NK-92 (cell line): ENCODE measurements around the gene ARAP1.

ENCODE experiments used
- DNase-seq: peaks from one replicate; lab custom pipeline; 2025; ENCODE audit not compliant: unreplicated experiment; lab: John Stamatoyannopoulos, UW

ARAP1 gene

DNA sequence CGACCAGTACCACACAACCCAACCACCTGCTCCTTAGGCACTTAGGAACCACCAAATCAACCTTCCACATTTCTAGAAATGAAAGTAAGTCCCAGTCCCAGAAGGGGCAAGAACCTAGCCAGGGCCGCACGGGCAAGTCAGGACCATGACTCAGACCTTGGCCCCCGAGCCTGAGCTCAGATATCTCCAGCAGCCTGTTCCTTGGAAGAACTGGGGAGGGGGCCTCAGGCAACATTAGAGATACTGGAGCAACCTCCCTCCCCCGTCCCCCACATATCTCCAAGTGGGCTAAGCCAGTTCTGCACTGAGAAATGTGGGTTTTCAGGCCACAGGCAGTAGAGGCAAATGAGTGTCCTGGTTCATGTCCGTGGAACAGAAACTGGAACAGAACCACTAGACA lies 7.7 kb downstream of the ARAP1 start:
- DNase-seq, result no peak

DNA sequence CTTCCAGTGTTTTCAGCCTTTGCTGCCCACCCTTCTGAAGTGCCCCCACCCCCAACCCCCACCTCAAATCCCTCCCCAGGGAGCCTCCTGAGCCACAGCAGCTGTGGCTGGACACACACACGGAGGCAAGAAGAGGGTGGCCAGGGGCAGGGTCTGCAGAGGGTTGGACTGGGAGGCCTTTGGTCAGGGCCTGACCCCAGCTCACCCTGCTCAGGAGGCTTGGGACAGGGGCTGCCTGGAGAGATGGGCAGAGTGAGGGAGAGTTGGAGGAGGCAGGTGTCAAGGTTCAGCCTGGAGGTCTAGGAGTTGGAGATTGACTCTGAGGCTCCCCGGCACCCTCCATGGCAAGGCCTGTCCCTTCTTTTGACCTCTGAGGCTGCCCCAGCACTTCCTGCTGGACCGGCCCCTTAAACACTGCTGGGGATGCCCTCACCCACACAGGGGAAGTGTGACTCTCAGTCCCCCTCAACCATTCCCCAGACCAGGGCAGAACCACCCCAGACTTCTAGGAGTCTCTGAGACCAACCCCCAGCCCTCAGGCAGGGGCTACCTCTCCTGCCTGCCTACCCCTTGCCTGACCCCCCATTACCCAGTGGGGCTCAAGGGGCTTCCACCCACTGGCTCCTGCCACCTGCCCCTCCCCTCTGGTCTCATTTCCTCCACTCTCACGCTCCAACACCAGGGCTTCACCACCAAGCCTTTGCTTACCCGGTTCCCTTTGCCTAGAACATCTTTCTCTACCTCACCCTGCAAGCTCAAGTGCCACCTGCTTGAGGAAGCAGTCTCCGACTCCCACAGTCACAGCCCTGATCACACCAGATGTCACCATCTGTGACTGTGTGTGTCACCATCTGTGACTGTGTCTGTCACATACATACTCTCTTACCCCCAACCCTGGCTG lies 8.6 kb downstream of the ARAP1 start:
- DNase-seq, result no peak

DNA sequence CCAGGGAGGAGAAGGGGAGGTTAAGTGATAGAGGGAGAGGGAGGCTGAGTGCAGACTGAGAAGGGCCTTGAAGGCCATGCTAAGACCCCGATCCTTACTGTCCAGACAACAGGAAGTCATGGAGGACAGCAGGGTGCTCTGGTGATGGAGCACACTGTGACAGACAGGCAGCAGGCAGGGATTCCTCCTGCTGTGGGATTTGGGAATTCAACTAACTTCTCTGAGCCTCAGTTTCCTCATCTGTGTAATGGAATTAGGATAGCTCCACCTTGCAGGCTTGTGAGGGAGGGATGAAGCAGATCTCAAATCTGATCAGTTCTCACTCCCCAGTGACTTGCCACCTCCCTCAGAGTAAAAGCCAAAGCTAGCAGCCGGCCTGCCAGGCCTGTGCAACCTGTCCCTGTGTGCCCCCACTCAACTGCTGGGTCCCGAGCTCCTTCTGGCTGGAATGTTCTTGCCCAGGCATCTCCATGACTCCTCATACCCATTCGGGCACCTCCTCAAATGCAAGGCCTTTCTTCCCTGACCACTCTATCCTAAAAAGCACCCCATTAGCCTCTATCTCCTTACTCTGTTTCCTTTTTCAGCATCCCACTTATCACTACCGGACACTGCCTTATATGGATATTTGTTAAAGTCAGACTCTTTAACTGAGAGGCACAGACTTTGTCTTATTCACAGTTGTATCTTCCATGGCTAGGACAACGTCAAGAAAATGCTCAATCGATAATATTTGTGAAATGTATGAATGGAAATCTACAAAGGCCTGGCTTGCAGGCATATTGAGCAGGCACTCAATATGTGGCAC lies 9.5 kb downstream of the ARAP1 start:
- DNase-seq, result no peak

DNA sequence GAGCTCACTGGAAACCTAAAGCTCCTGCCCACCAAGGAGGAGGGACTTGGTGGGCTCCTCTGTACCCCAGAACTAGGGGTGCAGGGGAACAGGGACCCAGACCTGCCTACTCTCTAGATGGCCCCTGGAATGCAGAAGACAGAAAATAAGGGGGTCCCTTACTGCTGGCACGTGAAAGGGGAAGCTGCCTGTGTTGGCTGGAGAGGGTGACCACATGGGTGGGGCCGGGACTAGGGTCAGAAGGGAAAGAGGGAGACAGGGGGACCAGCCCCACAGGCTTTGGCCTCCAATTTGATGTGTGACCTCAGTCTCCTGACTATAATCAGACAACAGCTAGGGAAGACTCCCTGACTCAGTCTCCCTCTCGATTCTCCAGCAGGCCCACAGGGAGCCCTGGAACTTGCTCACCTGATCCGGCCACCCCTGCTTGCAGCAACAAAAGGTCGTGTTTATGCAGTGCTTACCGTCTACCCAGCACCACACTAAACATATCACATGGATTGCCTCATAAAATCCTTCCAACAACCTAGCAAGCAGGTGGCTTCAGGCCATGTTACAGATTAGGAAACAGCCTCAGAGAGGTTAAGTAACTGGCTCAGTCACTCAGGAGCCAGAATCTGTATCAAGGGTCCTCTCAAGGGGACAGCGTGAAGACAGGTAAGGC lies 10.2 kb downstream of the ARAP1 start:
- DNase-seq, result no peak

DNA sequence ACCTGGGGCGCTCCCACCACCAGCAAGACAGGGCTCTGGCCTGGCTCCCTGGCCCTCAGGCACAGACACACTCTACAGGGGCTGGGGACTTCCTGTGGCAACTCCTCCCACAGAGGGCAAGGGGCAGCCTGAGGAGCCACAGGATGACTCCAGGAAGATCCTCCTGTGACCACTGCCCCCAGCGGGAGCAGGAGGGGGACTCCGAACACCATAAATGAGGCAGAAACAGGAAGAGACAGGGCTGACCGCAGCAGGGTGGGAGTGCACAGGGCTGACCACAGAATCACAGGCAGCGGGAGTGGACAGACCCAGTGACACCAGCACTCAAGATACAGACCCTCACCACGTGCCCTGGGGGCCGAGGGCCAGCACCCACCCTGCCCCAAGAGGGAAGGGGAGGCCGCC lies 10.8 kb downstream of the ARAP1 start:
- no peak for DNase-seq

DNA sequence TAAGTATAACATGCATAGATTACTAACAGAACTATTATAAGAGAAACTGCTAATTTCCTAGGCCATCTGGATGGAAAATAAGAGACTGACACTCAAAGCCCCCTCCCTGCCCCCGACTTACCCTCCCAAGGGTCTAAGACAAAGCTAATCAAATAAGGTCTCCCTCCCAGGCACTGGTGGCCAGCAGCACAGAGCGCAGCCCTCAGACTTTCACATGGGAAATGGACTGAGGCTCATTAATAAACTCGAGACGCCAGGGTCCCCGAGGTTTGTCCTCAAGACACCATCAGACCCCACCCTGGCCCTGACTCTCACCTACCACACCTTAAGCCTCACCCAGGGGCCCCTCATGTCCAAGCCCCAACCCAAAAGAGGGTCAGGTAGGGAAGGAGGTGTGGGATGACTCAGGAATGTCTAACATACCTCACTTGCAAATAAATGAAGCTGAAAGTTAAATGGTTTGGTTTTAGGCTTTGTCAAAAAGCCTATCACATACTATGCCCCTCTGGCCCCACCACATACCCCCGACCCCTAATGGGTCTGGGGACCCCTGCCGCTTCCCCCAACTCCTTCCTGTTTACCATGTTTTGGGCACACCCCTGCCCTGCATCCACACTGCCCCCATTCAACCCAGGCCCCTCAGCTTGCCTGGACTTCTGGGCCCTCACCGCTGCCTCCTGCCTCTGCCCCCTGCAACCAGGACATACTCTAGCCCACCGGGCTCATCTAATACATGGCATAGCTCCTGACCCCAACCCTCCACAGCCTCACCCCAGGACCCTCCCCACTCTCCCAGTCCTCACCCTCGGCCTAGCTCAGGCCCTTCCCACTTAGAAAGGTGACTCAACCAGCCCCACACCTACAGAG lies 11.4 kb downstream of the ARAP1 start:
- DNase-seq, result no peak

DNA sequence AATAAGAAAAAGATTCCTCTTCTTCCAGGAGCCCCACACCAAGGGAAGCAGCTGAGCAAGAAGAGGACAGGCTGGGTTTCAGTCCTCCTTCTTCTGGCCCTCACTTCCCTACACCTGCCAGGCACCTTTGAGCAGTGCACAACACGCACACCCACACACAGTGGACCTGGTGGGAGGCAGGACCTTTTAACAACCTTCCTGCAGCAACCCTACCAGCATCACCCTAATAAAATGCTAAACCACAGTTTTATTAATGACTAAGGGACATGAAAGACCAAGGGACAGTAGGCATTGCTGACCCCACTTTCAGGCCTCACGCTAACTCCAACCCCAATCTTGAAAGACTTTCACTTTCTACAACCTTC lies 12.2 kb downstream of the ARAP1 start:
- DNase-seq, result no peak

DNA sequence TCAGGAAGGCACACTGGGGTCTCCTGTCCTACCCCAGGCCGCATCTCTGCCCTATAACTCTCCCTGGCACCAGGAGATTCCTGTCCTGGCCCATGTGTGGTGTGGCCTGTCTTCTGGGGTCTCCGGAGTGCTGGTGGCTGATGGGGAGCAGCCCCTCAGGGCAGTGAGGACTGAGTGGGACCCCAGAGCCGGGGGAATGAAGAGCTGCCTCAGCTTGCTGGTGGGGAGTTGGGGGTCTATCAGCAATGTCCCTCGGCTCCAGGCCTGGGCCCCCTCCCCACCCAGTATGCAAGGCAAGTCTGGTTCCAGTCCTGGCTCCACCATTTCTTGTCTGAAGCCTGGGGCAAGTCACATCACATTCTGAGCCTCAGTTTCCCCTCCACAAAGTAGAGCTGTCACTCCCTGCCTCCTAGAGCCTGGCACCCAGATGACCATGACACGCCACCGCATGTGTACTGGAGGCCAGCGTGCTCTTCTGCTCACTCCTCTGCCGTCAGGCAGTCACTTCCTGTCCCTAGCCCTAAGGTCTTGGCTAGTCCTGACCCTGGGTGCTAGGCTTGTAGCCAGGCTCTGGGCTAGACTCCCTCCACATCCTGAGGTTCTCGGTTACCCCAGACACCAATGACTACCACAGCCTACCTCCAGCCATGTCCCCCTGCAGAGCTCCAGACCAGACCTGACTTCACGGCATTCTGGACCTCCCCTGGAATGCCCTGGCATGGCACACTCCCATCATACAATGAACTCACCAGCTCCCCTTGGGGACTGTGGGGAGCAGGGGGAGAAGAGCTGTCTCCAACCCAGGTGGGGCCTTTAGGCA lies 12.8 kb downstream of the ARAP1 start:
- no peak for DNase-seq

DNA sequence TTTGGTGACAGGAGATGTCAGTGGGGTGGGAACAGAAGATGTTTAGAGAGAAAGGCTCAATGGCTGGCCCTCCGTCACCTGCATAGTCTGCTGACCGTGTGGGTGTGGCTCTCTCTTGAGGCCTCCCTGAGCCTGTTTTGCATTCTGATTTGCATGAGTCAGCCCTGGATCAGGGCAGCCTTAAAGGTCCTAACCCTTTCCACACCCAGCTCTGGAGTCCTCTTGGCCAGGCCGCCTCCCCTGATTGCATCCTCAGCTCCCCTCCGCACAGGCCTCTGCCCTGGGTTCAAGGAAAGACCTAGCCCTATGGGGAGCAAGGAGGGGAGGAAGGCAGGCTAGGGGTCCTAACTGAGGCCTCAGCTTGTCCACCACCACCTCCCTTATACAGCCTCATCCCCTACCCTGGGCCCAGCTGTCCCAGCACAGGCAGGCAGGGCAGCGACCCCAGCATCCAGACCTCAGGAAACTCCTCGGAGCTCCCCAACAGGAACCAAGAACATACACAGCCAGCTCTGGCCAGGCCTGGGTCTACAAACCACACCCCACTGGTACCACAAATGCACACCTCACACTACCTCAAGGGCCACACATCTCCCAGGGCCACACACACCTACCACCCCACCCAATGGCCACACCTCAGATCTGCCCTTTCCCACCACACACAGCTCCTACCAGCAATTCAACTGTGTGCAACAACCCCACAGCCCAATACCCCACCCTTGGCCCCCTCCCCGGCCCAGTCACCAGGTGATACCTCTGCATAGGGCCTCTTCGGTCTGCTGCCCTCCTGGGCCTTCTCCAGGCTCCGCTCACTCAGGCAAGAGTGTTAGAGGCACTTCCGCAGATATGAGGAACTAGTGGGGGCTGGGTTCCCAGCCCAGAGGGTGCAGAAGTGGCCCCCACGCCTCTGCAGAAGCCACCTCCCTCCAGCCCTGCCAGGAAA lies 13.7 kb downstream of the ARAP1 start:
- DNase-seq, result no peak

DNA sequence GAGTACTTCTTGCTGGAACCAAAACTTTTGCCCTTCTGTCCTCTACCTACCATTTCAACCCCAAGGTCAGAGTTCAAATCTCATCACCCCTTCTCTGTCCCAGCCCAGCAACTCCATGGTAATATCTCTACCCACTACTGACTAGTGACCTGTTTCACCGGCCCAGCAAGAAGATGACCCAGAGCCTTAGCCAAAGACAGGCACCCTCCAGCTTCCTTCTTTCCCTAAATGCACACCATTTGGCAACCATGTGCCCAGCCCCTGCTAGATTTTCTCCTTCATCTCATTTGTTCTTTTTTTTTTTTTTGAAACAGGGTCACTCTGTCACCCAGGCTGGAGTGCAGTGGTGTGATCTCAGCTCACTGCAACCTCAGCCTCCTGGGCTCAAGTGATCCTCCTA lies 14.9 kb downstream of the ARAP1 start:
- DNase-seq, result no peak

DNA sequence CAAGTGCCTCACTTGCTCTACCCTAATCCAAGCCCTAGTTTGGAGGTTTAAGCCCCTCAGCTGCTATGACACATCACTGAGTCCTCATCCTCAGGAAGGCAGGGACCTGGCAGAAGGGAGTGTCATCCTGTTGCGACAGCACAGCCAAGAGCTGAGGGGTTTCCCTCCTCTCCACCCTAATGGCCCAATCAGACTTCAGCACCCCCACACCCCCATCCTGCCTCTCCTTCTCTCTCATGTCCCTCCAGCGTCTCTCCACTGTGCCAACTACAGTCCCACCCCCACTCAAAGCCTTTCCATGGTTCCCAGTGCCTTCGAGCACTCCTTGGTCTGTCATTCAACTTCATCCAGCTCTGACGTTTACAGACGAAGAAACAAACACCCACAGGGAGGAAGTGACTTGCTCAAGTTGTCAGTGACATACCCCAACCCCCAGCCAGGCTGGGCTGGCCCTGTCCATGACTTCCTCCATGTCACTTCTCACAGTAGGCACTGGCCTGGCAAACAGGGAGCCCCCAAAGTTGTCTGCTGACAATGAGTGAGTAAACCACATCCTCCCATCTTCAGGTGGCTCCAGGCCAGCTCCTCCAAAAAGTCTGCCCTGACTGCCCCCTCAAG lies 15.6 kb downstream of the ARAP1 start:
- peak; percentile 28 for DNase-seq

DNA sequence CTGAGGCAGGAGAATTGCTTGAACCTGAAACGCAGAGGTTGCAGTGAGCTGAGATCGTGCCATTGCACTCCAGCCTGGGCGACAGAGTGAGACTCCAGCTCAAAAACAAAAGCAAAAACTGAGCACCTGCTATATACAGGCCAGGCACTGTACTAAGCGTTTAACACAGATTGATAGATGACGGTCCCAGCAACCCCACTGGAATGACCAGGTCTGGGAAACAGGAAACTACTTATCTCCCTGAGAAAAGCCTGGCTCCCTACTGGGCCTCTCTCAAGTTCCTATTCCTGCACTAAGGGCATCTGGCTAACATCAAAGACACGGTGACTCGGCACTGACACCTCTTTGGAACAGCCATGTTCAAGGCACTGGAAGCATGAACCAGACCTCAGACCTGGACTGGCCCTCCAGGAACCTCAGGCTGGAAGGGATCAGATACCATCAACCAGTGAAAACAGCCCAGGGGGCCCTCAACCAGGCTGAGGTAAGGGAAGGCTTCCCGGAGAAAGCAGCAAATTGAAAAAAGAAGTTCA lies 16.6 kb downstream of the ARAP1 start:
- DNase-seq, result no peak

DNA sequence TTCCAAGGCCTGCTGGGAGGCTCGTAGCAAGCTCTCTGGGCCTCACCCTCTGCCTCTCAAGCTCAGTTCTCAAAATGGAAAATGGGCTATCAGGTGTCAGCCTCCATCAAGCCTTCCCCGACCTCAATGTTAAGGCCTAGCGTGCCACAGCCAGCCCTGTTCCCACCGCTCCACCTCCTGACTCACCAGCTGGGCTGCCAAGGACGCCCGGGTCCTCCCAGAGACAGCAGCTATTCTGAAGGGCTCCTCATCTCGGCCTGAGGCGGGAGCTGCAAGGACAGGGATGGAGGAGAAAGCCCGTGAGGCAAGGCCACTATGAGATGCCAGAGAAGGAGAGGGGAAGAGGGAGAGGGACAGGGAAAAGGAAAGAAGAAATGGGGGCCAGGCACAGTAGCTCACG lies 19.9 kb downstream of the ARAP1 start:
- no peak for DNase-seq

DNA sequence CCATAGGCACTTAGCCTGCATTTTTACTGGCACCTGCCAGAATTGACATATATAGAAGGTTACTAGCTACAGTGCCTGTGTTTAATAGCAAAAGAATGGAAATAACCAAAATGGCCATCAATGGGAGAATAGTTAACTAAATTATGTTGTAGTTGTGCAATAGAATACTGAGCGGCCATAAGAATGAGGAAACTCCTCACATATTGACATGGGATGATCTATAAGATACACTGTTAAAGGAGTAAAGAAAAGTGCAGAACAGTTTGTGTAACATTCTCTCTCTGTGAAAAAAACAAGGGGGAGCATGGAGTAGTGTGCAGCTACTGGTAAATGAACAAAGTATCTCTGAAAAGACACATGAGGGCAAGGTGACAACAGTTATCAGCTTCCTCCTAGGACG lies 21.5 kb downstream of the ARAP1 start:
- no peak for DNase-seq

DNA sequence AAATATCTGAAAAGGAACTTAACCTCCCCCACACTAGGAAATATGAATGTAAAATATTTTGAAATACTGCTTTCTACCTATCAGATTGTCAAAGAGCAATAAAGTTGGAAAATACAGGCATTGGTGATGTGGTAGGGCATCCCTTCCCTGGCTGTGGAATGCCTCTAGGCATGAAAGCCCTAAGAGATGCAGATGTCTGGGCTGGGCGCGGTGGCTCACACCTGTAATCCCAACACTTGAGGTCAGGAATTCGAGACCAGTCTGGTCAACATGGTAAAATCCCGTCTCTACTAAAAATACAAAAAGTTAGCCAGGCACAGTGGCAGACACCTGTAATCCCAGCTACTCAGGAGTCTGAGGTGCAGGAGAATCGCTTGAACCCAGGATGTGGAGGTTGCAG lies 22.0 kb downstream of the ARAP1 start:
- no peak for DNase-seq

DNA sequence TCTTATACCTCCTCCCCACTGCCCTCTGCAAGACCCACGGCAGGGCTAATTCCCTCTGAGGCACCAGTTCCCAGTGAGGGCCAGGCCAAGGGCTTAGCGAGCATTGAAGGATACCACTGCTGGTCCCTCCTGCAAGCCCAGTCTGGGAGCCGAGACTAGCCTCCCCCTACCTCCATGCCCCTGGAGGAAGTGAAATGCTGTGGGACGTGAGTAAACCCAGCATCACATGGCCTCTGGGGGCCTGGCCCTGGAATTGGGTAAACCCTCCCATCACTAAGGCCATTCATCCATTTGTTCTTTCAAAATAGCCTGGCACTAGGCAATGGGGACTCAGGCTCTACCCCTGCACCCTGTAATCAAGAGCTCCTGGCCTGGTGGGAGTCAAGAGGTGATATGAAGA lies 24.7 kb downstream of the ARAP1 start:
- no peak for DNase-seq

DNA sequence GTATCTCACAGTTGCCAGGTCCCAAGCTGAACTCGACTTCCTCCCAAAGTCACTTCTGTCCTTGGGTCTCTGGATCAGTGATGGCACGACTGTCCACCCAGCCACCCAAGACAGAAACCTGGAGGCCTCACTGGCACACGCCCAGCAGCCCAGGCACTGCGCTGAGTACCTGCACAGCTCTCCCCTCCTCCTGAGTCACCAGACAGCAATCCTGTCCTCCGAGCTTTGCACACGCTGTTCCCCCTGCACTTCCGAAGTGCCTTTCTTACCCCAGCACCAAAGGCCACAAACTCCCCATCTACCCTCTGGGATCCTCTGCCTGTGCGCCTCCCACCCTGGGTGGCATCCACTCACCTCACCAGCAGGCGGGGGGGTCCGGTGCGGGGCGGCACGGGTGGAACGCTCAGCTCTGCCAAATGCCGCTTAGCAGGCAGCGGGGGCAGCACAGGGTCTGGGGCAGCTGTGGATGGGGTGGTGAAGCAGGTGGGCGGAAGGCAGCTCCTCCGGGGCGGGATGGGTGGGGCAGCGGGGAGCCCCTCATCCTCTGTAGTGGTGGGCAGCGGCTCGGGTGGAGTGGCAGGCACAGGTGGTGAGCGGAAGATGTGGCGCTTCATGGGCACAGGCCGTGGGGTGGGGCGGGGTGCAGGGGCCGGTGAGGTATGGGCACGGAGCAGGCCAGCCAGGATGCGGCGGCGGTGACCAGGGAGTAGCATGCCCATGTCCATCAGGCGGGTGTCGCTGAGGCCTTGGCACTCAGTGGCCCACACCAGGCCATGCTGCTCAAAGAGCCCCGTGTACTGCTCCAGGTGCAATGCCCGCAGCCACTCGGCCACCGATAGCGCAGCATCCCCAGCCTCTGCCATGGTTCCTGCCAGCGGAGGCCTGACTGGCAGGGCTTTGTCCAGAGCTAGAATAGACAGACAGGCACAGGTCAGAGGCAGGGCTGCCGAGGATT lies 25.7 kb downstream of the ARAP1 start:
- no peak for DNase-seq
